ENCODE results near the gene ZNF260. TPM values are rescaled to one million over a fixed set of nuclear protein-coding genes. Genes with fewer than 3 reads are reported as not detected.

ZNF260 gene
- total and polyA plus RNA-seq, 9 donors, result 6.1 to 19.0 (median 11.8) TPM

- Histone ChIP-seq H3K36me3 (peaks cover 4% of the 10 kb centered on the region), H3K27ac (no peak overlapping the region), H3K4me1 (ENCODE audit: insufficient read depth) (no peaks in the 10 kb centered on the region), H3K9me3 (peaks cover 49 to 52% of the 10 kb centered on the region in 2 donors), H3K4me3 (no peak overlapping the region), H3K27me3 (no peaks in the 10 kb centered on the region)
- intact Hi-C loops (cut with DNase I), result no loop called here
- no peak for DNase-seq
- 96 to 99% (median 97%) methylated on average over 5 of the region's 5 CpGs for WGBS, 3 donors
- no peak for TF ChIP-seq EP300 (IDR thresholded peaks at IDR 0.05)
- no peak for TF ChIP-seq CTCF (IDR thresholded peaks at IDR 0.05)
- no peak for TF ChIP-seq POLR2A (IDR thresholded peaks at IDR 0.05)
Observed at GRCh38 chr19:36547001-36547732, 19.1 kb upstream of the ZNF260 start.

- Histone ChIP-seq H3K36me3 (no peaks in the 10 kb centered on the region), H3K4me3 (peak overlapping the region; percentile 82), H3K9me3 (peaks cover 0 to 20% of the 10 kb centered on the region in 2 donors), H3K27me3 (no peaks in the 10 kb centered on the region), H3K27ac (peak overlapping the region in 1 of 2 donors; percentile 94), H3K4me1 (ENCODE audit: insufficient read depth) (peaks cover 6% of the 10 kb centered on the region)
- intact Hi-C loops (cut with DNase I), result no loop called here
- 10 to 12% (median 11%) methylated on average over 12 of the region's 12 CpGs for WGBS, 3 donors
- TF ChIP-seq POLR2A (IDR thresholded peaks at IDR 0.05), result no peak
- DNase-seq, result peak in 1 of 5 donors; percentile 18
Observed at GRCh38 chr19:36528921-36529518, 949 bp upstream of the ZNF260 start.

GRCh38 chr19:36527873-36528193 lies 238 bp downstream of the ZNF260 start:
- Histone ChIP-seq H3K27me3 (no peaks in the 10 kb centered on the region), H3K4me1 (ENCODE audit: insufficient read depth) (peaks cover 6% of the 10 kb centered on the region), H3K36me3 (no peaks in the 10 kb centered on the region), H3K9me3 (peaks cover 0 to 19% of the 10 kb centered on the region in 2 donors), H3K27ac (peak overlapping the region; percentile 94), H3K4me3 (peak overlapping the region; percentile 82)
- DNase-seq, result no peak
- TF ChIP-seq EP300 (IDR thresholded peaks at IDR 0.05) (no peak), POLR2A (IDR thresholded peaks at IDR 0.05) (no peak), CTCF (IDR thresholded peaks at IDR 0.05) (no peak)
- intact Hi-C loops (cut with DNase I), result no loop called here
- WGBS, 3 donors, result 0 to 2% (median 1%) methylated on average over 13 of the region's 13 CpGs

GRCh38 chr19:36527341-36527740 lies 730 bp downstream of the ZNF260 start:
- H3K27me3 ChIP-seq, result no peaks in the 10 kb centered on the region
- DNase-seq, result no peak
- H3K9me3 ChIP-seq, result peaks cover 0 to 24% of the 10 kb centered on the region in 2 donors
- 4 to 8% (median 6%) methylated on average over 5 of the region's 5 CpGs for WGBS, 3 donors
- H3K4me3 ChIP-seq, result peak overlapping the region; percentile 82
- H3K36me3 ChIP-seq, result no peaks in the 10 kb centered on the region
- intact Hi-C loops (cut with DNase I), result no loop called here
- peaks cover 6% of the 10 kb centered on the region for H3K4me1 ChIP-seq (ENCODE audit: insufficient read depth)
- TF ChIP-seq EP300 (IDR thresholded peaks at IDR 0.05), result no peak
- TF ChIP-seq POLR2A (IDR thresholded peaks at IDR 0.05), result no peak
- no peak for TF ChIP-seq CTCF (IDR thresholded peaks at IDR 0.05)
- no peak overlapping the region for H3K27ac ChIP-seq

GRCh38 chr19:36526581-36526980 lies 1.5 kb downstream of the ZNF260 start:
- DNase-seq, result no peak
- H3K9me3 ChIP-seq, result peaks cover 0 to 31% of the 10 kb centered on the region in 2 donors
- H3K27me3 ChIP-seq, result no peaks in the 10 kb centered on the region
- no peak overlapping the region for H3K27ac ChIP-seq
- no peak overlapping the region for H3K4me3 ChIP-seq
- intact Hi-C loops (cut with DNase I), result no loop called here
- H3K4me1 ChIP-seq (ENCODE audit: insufficient read depth), result peaks cover 6% of the 10 kb centered on the region
- no peaks in the 10 kb centered on the region for H3K36me3 ChIP-seq
- WGBS, 3 donors, result 82 to 94% (median 87%) methylated on average over 5 of the region's 5 CpGs
- TF ChIP-seq EP300 (IDR thresholded peaks at IDR 0.05), result no peak
- no peak for TF ChIP-seq CTCF (IDR thresholded peaks at IDR 0.05)
- TF ChIP-seq POLR2A (IDR thresholded peaks at IDR 0.05), result no peak

All from ovary (tissue), 9 donors.